Coronary artery (tissue), 2 donors: ENCODE measurements around the gene REG3A.

ENCODE experiments used
- DNase-seq: peaks from one replicate; pipeline ENCODE4 v3.0.0-alpha.2; 2017; ENCODE audit warnings: low spot score
- H3K27ac ChIP-seq, 2 donors: fragments of 200-600 bp; sonication (generic); one replicate each; pipeline ENCODE4 v1.5.1; 2016 to 2019
- H3K4me3 ChIP-seq: fragments of 200-600 bp; sonication (generic); 2 replicates; pipeline ENCODE4 v1.5.1; 2016; ENCODE audit warnings: mild to moderate bottlenecking, moderate library complexity
- TF ChIP-seq, protein P1 (sequence below): fragments of 200-600 bp; sonication (generic); IDR thresholded peaks from one replicate; pipeline ENCODE4 v1.5.1; 2019; ENCODE audit warnings: antibody characterized with exemption

The REG3A gene

DNA sequence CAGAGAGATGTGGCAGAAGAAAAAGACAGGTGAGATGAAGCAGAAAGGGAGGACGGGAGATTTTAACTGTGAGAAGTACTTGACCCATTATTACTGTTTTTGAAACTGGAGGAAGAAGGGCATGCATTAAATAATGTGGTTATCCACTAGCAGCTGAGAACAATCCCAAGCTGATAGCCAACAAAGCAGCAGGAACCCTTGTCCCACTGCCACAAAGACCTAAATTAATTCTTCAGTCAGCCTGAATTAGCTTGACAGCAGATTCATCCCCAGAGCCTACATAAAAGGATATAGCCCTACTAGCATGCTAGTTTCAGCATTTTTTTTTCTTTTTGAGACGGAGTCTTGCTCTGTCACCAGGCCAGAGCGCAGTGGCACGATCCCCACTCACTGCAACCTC is 19.5 kb upstream of the REG3A start:
- no peak overlapping the region for H3K27ac ChIP-seq
- TF ChIP-seq, protein P1, sequence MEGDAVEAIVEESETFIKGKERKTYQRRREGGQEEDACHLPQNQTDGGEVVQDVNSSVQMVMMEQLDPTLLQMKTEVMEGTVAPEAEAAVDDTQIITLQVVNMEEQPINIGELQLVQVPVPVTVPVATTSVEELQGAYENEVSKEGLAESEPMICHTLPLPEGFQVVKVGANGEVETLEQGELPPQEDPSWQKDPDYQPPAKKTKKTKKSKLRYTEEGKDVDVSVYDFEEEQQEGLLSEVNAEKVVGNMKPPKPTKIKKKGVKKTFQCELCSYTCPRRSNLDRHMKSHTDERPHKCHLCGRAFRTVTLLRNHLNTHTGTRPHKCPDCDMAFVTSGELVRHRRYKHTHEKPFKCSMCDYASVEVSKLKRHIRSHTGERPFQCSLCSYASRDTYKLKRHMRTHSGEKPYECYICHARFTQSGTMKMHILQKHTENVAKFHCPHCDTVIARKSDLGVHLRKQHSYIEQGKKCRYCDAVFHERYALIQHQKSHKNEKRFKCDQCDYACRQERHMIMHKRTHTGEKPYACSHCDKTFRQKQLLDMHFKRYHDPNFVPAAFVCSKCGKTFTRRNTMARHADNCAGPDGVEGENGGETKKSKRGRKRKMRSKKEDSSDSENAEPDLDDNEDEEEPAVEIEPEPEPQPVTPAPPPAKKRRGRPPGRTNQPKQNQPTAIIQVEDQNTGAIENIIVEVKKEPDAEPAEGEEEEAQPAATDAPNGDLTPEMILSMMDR: no peak
- no peak for DNase-seq
- no peak overlapping the region for H3K4me3 ChIP-seq

DNA sequence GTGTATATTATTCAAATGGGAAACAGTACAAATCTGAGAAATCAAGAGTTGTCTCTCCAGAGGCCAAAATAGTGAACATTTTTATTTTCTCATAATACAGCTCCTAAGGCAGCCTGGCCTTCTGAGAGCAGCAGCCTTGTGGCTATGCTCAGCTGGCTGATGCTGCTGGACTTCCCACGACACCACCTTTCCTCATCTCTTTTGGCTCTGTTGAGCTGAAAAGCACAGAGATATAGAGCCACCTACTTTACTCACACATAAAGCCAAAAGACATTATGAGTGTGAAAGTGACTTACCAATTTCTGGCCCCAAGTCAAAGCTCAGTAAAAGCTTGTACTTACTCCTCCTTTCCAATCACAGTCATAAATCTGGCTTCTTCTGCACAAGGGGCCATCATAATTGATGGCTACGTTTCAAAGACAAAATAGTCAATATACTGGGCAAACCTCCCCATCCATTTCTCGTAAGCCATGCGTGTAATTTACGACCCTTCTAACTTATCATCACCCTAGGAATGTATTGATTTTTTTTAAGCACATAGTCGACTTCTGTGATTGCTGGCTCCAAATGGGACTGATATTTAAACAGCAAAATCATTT is 18.6 kb upstream of the REG3A start:
- H3K27ac ChIP-seq: no peak overlapping the region
- no peak for DNase-seq

DNA sequence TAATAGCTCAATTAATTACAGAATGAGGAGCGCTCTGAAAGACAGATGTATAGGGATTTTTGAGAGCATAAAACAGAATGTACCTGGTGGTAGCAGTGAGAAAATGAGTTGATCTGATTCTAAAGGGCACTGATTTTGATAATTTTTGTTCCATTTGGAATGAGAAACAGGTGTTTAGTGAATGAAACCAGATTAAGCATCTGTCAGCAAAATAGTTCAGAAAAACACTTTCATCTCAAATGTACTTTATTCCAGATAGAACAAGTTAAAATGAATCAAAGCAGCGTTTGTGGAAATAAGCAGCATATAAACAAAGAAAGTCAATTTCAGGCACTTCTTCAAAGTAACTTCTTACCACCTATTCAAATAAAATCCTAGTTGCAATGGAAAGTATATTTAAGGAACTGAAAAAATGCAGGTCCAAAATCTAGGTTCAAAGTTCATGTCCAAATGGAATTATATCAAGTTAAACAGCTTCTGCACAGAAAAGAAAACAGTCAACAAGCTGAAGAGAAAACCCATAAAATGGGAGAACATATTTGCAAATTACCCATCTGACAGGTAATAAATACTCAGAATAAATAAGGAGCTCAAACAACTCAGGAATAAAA is 11.9 kb upstream of the REG3A start:
- TF ChIP-seq, protein P1: no peak
- H3K27ac ChIP-seq: no peak overlapping the region
- no peak for DNase-seq
- no peak overlapping the region for H3K4me3 ChIP-seq

More for the DNA sequence above, 18.6 kb upstream of the REG3A start:
- H3K4me3 ChIP-seq: no peak overlapping the region
- TF ChIP-seq, protein P1: no peak

DNA sequence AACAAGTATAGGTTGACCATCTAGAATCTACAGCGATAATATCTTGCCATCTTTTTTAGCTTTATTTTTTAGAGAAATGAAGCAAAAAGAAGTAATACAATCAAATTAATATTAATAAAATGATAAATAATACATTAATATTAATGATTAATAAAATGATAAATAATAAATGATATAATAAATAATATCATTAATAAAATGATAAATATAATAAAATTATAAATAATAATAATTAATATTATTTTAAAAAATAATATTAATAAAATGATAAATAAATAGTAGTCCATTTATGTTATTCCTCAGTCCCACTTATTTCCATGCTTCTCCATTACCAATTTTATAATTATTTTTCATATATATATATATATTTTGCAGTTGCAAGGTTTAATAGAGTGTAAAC is 3.2 kb upstream of the REG3A start:
- TF ChIP-seq, protein P1: no peak
- Histone ChIP-seq H3K4me3 (no peak overlapping the region), H3K27ac (no peak overlapping the region)
- no peak for DNase-seq

DNA sequence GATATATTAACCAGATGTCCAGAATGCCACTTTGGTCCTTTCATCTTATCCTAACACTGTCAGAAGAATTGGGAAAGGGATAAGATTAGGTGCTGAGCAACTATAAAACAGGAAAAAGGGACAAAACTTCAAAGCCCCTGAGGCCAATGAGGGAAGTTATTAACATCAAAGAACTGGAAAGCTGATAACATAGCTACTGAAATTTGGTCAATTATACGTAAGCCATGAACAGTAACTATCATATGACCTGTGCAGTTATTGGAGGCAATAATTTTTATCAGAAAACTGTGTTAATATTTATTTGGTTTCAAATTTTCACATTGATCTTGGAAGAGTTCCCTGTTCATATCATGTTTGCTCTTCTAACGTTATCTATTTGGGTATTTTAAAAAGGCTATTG is 2.6 kb upstream of the REG3A start:
- TF ChIP-seq, protein P1: no peak
- no peak overlapping the region for H3K4me3 ChIP-seq
- no peak overlapping the region for H3K27ac ChIP-seq
- DNase-seq: no peak

DNA sequence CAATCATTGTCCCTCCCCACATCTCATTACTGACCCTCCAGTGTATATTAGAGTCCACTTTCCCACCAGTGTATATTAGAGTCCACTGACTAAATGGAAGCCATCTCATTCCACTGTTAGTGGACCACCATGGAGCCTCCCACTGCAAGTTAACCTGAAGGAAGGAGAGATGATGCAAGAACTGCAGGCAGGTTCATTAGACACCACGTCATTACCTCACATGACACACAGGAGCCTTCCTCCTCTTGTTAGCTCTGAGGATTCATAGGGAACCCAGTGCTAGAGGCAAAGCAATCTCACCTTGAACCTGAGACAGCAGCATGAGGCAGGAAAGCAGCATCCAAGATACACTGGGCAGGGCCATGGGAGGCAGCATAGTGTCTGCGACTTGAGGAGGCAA is 523 bp downstream of the REG3A start:
- DNase-seq: no peak
- H3K4me3 ChIP-seq: no peak overlapping the region

More for the DNA sequence above, 523 bp downstream of the REG3A start:
- TF ChIP-seq, protein P1: no peak
- no peak overlapping the region for H3K27ac ChIP-seq
